SH-SY5Y (cell line): ENCODE data around the gene TNFRSF18.

ENCODE experiments used
- GATA2 ChIP-seq: IDR thresholded peaks from 2 replicates; pipeline ENCODE4 v1.6.1; 2011; ENCODE audit warnings: mild to moderate bottlenecking, low read depth, low read length
- GATA3 ChIP-seq: IDR thresholded peaks from 2 replicates; pipeline ENCODE4 v1.6.1; 2011; ENCODE audit warnings: low read depth, mild to moderate bottlenecking, low read length, moderate library complexity

- TF ChIP-seq GATA3: no peak
- no peak for TF ChIP-seq GATA2
Measured at GRCh38 chr1:1233567-1233892, 27.1 kb upstream of the TNFRSF18 start.
